Measurements from ENCODE around the gene TRHDE.

TRHDE gene

GRCh38 chr12:72560003-72560769, 288.0 kb downstream of the TRHDE start:
- Histone ChIP-seq H3K27ac (ENCODE audit: low read length) (no peak overlapping the region), H3K27me3 (ENCODE audit: low read depth, low read length) (no peaks in the 10 kb centered on the region), H3K4me3 (ENCODE audit: low read depth in 1 of 2, low read length in 2 of 2) (no peak overlapping the region), H3K9me3 (ENCODE audit: control insufficient read depth in 1 of 2, low read length in 2 of 2) (no peaks in the 10 kb centered on the region), H3K4me1 (ENCODE audit: control insufficient read depth in 1 of 2, insufficient read depth in 2 of 2, low read length in 2 of 2) (no peaks in the 10 kb centered on the region), H3K36me3 (ENCODE audit: control insufficient read depth in 1 of 2, insufficient read depth in 2 of 2, low read length in 2 of 2) (no peaks in the 10 kb centered on the region)

- Histone ChIP-seq H3K4me1 (ENCODE audit: control insufficient read depth in 1 of 2, insufficient read depth in 2 of 2, low read length in 2 of 2) (no peaks in the 10 kb centered on the region), H3K27me3 (ENCODE audit: low read depth, low read length) (no peaks in the 10 kb centered on the region)
These were observed 298.4 kb downstream of the TRHDE start for GRCh38 chr12:72570601-72571000.

DNA sequence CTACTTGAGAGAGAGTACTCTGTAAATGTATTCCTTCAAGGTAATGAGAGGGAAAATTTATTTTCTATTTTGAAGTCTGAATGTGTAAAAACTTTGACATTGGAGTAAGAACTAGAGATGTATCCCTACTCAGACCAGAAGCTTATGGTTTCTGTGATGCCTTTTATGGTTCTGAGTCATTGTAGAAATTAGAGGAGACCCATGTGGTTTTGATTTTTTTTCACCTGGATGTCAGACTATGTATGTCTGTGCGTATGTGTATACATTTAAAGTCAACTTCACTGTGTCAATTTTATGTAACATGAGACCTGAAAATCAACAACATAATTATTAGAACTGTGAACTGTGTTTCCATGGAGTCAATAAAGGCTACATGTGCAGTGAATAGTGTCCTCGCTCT, 302.0 kb downstream of the TRHDE start:
- H3K27me3 ChIP-seq (ENCODE audit: low read depth, low read length): no peaks in the 10 kb centered on the region
- H3K9me3 ChIP-seq (ENCODE audit: control insufficient read depth in 1 of 2, low read length in 2 of 2): no peaks in the 10 kb centered on the region
- no peaks in the 10 kb centered on the region for H3K36me3 ChIP-seq (ENCODE audit: control insufficient read depth in 1 of 2, insufficient read depth in 2 of 2, low read length in 2 of 2)
- H3K27ac ChIP-seq (ENCODE audit: low read length): no peak overlapping the region
- H3K4me1 ChIP-seq (ENCODE audit: control insufficient read depth in 1 of 2, insufficient read depth in 2 of 2, low read length in 2 of 2): no peaks in the 10 kb centered on the region
- no peak overlapping the region for H3K4me3 ChIP-seq (ENCODE audit: low read depth in 1 of 2, low read length in 2 of 2)

More at GRCh38 chr12:72570601-72571000, 298.4 kb downstream of the TRHDE start:
- no peak overlapping the region for H3K27ac ChIP-seq (ENCODE audit: low read length)
- H3K4me3 ChIP-seq (ENCODE audit: low read depth in 1 of 2, low read length in 2 of 2): no peak overlapping the region
- no peaks in the 10 kb centered on the region for H3K9me3 ChIP-seq (ENCODE audit: control insufficient read depth in 1 of 2, low read length in 2 of 2)
- H3K36me3 ChIP-seq (ENCODE audit: control insufficient read depth in 1 of 2, insufficient read depth in 2 of 2, low read length in 2 of 2): no peaks in the 10 kb centered on the region

DNA sequence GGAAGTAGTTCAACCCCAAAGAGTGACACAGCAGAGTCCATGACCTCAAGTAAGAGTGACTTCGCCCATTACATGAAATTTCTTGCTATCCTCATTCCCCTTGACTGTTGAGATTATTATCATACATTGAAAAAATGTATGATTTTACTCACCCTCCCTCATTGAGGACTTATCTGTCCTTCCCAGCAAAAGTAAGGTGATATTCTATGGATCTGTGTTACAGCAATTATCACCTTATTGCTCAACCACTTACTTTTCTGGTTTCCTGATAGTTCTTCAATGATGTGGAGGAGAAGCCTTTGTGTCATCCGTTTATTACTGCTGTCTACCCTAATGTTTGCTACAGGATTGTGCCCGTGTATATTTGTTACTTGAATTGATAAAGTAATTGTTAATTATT, 306.2 kb downstream of the TRHDE start:
- H3K27ac ChIP-seq (ENCODE audit: low read length): no peak overlapping the region
- no peak overlapping the region for H3K4me3 ChIP-seq (ENCODE audit: low read depth in 1 of 2, low read length in 2 of 2)
- H3K36me3 ChIP-seq (ENCODE audit: control insufficient read depth in 1 of 2, insufficient read depth in 2 of 2, low read length in 2 of 2): no peaks in the 10 kb centered on the region
- H3K27me3 ChIP-seq (ENCODE audit: low read depth, low read length): no peaks in the 10 kb centered on the region
- H3K9me3 ChIP-seq (ENCODE audit: control insufficient read depth in 1 of 2, low read length in 2 of 2): no peaks in the 10 kb centered on the region
- no peaks in the 10 kb centered on the region for H3K4me1 ChIP-seq (ENCODE audit: control insufficient read depth in 1 of 2, insufficient read depth in 2 of 2, low read length in 2 of 2)

DNA sequence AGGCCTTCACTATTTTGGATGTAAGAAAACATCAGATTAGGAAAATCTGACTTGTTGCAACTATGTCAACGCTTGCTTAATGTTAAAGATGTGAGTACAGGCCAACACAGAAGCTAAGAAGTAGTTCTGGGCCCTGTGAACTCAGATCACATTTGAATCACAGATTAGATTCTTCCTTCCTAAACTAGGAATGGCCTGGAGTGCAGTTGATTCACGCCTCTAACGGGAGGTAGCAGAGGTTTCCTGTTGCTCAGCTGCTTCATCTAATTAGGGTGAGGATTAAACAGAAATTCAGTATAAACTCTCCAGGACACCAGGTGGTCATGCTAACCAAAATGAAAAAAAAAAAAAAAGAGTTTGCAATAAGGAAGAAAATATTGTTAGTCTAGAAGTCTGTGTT, 314.3 kb downstream of the TRHDE start:
- no peaks in the 10 kb centered on the region for H3K36me3 ChIP-seq (ENCODE audit: control insufficient read depth in 1 of 2, insufficient read depth in 2 of 2, low read length in 2 of 2)
- no peak overlapping the region for H3K4me3 ChIP-seq (ENCODE audit: low read depth in 1 of 2, low read length in 2 of 2)
- no peaks in the 10 kb centered on the region for H3K4me1 ChIP-seq (ENCODE audit: control insufficient read depth in 1 of 2, insufficient read depth in 2 of 2, low read length in 2 of 2)
- no peak overlapping the region for H3K27ac ChIP-seq (ENCODE audit: low read length)
- no peaks in the 10 kb centered on the region for H3K27me3 ChIP-seq (ENCODE audit: low read depth, low read length)
- no peaks in the 10 kb centered on the region for H3K9me3 ChIP-seq (ENCODE audit: control insufficient read depth in 1 of 2, low read length in 2 of 2)

GRCh38 chr12:72602581-72602980, 330.4 kb downstream of the TRHDE start:
- no peaks in the 10 kb centered on the region for H3K36me3 ChIP-seq (ENCODE audit: control insufficient read depth in 1 of 2, insufficient read depth in 2 of 2, low read length in 2 of 2)
- no peaks in the 10 kb centered on the region for H3K4me1 ChIP-seq (ENCODE audit: control insufficient read depth in 1 of 2, insufficient read depth in 2 of 2, low read length in 2 of 2)
- H3K9me3 ChIP-seq (ENCODE audit: control insufficient read depth in 1 of 2, low read length in 2 of 2): peaks cover 0 to 4% of the 10 kb centered on the region in 2 donors
- no peak overlapping the region for H3K4me3 ChIP-seq (ENCODE audit: low read depth in 1 of 2, low read length in 2 of 2)
- H3K27ac ChIP-seq (ENCODE audit: low read length): no peak overlapping the region
- H3K27me3 ChIP-seq (ENCODE audit: low read depth, low read length): no peaks in the 10 kb centered on the region

- no peaks in the 10 kb centered on the region for H3K36me3 ChIP-seq (ENCODE audit: control insufficient read depth in 1 of 2, insufficient read depth in 2 of 2, low read length in 2 of 2)
- no peak overlapping the region for H3K27ac ChIP-seq (ENCODE audit: low read length)
- H3K9me3 ChIP-seq (ENCODE audit: control insufficient read depth in 1 of 2, low read length in 2 of 2): no peaks in the 10 kb centered on the region
- no peaks in the 10 kb centered on the region for H3K27me3 ChIP-seq (ENCODE audit: low read depth, low read length)
- H3K4me3 ChIP-seq (ENCODE audit: low read depth in 1 of 2, low read length in 2 of 2): no peak overlapping the region
- H3K4me1 ChIP-seq (ENCODE audit: control insufficient read depth in 1 of 2, insufficient read depth in 2 of 2, low read length in 2 of 2): no peaks in the 10 kb centered on the region
These were observed 333.8 kb downstream of the TRHDE start for GRCh38 chr12:72605975-72606374.

GRCh38 chr12:72610342-72610741, 338.2 kb downstream of the TRHDE start:
- Histone ChIP-seq H3K36me3 (ENCODE audit: control insufficient read depth in 1 of 2, insufficient read depth in 2 of 2, low read length in 2 of 2) (no peaks in the 10 kb centered on the region), H3K27ac (ENCODE audit: low read length) (no peak overlapping the region), H3K4me3 (ENCODE audit: low read depth in 1 of 2, low read length in 2 of 2) (no peak overlapping the region), H3K27me3 (ENCODE audit: low read depth, low read length) (no peaks in the 10 kb centered on the region), H3K9me3 (ENCODE audit: control insufficient read depth in 1 of 2, low read length in 2 of 2) (no peaks in the 10 kb centered on the region), H3K4me1 (ENCODE audit: control insufficient read depth in 1 of 2, insufficient read depth in 2 of 2, low read length in 2 of 2) (no peaks in the 10 kb centered on the region)

DNA sequence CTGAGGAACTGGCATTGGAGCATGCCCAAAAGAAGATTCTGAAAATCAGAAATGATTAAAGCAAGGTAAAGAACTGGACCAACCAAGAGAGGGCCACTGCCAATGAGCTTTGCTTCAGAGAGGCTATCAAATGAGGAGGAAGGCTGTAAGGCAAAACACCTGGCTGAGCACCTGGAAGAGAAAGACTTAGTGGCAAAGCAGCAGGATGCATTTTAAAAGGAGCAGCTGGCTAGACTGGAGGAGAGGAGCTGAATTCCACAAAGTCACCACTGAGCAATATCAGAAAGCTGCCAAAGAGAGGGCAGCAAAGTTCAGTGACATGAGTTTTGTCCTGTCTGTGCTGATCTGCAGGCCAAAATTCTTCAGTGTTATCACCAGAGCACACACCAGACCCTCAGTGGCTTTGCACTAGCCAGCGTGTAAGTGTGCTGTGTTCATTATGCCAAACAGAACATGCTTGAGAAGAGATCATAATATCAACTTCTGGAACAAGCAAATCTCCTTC, 338.7 kb downstream of the TRHDE start:
- no peaks in the 10 kb centered on the region for H3K4me1 ChIP-seq (ENCODE audit: control insufficient read depth in 1 of 2, insufficient read depth in 2 of 2, low read length in 2 of 2)
- no peaks in the 10 kb centered on the region for H3K36me3 ChIP-seq (ENCODE audit: control insufficient read depth in 1 of 2, insufficient read depth in 2 of 2, low read length in 2 of 2)
- no peak overlapping the region for H3K4me3 ChIP-seq (ENCODE audit: low read depth in 1 of 2, low read length in 2 of 2)
- H3K27me3 ChIP-seq (ENCODE audit: low read depth, low read length): no peaks in the 10 kb centered on the region
- H3K9me3 ChIP-seq (ENCODE audit: control insufficient read depth in 1 of 2, low read length in 2 of 2): no peaks in the 10 kb centered on the region
- H3K27ac ChIP-seq (ENCODE audit: low read length): no peak overlapping the region

DNA sequence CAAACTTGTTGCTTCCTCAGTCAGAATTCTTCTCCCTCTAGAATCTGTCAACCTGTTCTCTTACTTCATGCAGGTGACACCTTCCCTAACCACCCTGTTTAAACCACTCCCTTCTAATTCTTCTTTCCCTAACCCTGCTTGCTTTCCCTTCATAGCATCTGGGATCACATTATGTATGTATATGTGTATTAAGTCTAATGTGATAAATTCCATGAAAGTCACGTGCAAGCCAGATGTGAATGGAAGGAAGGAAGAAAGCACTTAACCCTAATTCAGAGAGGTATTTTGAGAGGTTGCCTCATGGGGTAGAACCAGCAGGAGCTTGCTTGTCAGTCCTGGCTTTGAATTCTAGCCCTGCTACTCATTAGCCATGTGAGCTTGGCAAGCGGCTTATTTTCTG, 340.0 kb downstream of the TRHDE start:
- no peak overlapping the region for H3K27ac ChIP-seq (ENCODE audit: low read length)
- H3K4me3 ChIP-seq (ENCODE audit: low read depth in 1 of 2, low read length in 2 of 2): no peak overlapping the region
- H3K36me3 ChIP-seq (ENCODE audit: control insufficient read depth in 1 of 2, insufficient read depth in 2 of 2, low read length in 2 of 2): no peaks in the 10 kb centered on the region
- H3K27me3 ChIP-seq (ENCODE audit: low read depth, low read length): no peaks in the 10 kb centered on the region
- H3K4me1 ChIP-seq (ENCODE audit: control insufficient read depth in 1 of 2, insufficient read depth in 2 of 2, low read length in 2 of 2): no peaks in the 10 kb centered on the region
- no peaks in the 10 kb centered on the region for H3K9me3 ChIP-seq (ENCODE audit: control insufficient read depth in 1 of 2, low read length in 2 of 2)

DNA sequence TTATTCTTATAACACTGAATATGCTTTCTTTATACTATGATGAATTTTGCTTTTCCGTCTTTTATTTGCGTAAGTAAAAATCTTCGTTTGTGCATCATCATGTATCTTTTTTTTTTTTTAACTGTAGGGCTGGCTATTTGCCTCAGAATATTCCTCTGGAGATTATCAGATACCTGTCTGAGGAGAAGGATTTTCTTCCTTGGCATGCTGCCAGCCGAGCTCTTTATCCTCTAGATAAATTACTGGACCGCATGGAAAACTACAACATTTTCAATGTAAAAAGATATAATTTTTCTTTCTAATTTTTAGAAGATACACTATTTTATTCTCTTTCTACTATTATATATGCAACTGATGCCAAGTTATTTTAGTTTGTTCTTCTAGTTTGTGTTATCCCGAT, 346.6 kb downstream of the TRHDE start:
- Histone ChIP-seq H3K9me3 (ENCODE audit: control insufficient read depth in 1 of 2, low read length in 2 of 2) (no peaks in the 10 kb centered on the region), H3K4me1 (ENCODE audit: control insufficient read depth in 1 of 2, insufficient read depth in 2 of 2, low read length in 2 of 2) (no peaks in the 10 kb centered on the region), H3K4me3 (ENCODE audit: low read depth in 1 of 2, low read length in 2 of 2) (no peak overlapping the region), H3K27ac (ENCODE audit: low read length) (no peak overlapping the region), H3K27me3 (ENCODE audit: low read depth, low read length) (no peaks in the 10 kb centered on the region), H3K36me3 (ENCODE audit: control insufficient read depth in 1 of 2, insufficient read depth in 2 of 2, low read length in 2 of 2) (no peaks in the 10 kb centered on the region)

DNA sequence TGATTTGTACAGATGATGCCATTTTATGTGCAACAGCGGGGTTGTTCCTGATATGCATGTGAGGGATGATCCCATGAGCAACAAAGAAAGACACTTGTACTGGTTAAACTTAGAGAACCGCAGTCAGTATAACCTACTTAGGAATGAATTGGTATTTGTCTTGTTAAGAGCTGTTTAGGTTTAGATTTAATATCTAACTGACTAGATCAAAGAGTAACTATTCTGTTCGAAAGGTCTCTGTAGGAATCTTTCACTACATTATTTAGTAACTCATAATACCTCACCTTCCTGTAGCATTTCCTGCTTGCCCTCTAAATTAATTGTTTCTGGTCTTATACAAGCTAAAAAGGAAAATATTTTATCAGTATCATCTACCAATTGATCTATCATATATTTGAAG, 350.4 kb downstream of the TRHDE start:
- H3K27ac ChIP-seq (ENCODE audit: low read length): no peak overlapping the region
- H3K27me3 ChIP-seq (ENCODE audit: low read depth, low read length): no peaks in the 10 kb centered on the region

More for the DNA sequence above, 350.4 kb downstream of the TRHDE start:
- Histone ChIP-seq H3K4me1 (ENCODE audit: control insufficient read depth in 1 of 2, insufficient read depth in 2 of 2, low read length in 2 of 2) (no peaks in the 10 kb centered on the region), H3K9me3 (ENCODE audit: control insufficient read depth in 1 of 2, low read length in 2 of 2) (no peaks in the 10 kb centered on the region), H3K4me3 (ENCODE audit: low read depth in 1 of 2, low read length in 2 of 2) (no peak overlapping the region), H3K36me3 (ENCODE audit: control insufficient read depth in 1 of 2, insufficient read depth in 2 of 2, low read length in 2 of 2) (no peaks in the 10 kb centered on the region)
